HepG2 (cell line): ENCODE data around the gene LEAP2.

Source experiments
- ATRX ChIP-seq: sonication (generic); formaldehyde crosslinking; IDR thresholded peaks from 2 replicates; pipeline ENCODE4 v1.4.0; 2020; ENCODE audit warnings: missing genetic modification reagents, borderline replicate concordance
- HNRNPL ChIP-seq: fragments of 200-400 bp; formaldehyde crosslinking; IDR thresholded peaks from 2 replicates; pipeline ENCODE4 v1.6.1; 2017; ENCODE audit warnings: mild to moderate bottlenecking, low read depth, low read length
- KLF6 ChIP-seq: IDR thresholded peaks from 2 replicates; pipeline ENCODE4 v1.8.0; 2016; ENCODE audit warnings: missing biosample characterization, missing genetic modification reagents
- POLR2A ChIP-seq, 2 experiments: IDR thresholded peaks; 2 replicates each; pipeline ENCODE4 v1.6.1; 2011; ENCODE audit warnings: low read depth in 2 of 2, low read length in 2 of 2, mild to moderate bottlenecking in 1 of 2, moderate library complexity in 1 of 2; ENCODE audit not compliant: insufficient read depth in 1 of 2
- SRSF4 ChIP-seq: fragments of 200-400 bp; formaldehyde crosslinking; IDR thresholded peaks from one replicate; pipeline ENCODE4 v1.6.1; 2018; ENCODE audit warnings: mild to moderate bottlenecking, low read depth, low read length, moderate library complexity; ENCODE audit not compliant: poor library complexity, severe bottlenecking
- ZNF530 ChIP-seq: sonication (generic); formaldehyde crosslinking; IDR thresholded peaks from 2 replicates; pipeline ENCODE4 v1.5.0; 2020; ENCODE audit warnings: low read depth, mild to moderate bottlenecking, missing genetic modification reagents
- ZNF558 ChIP-seq: sonication (generic); formaldehyde crosslinking; IDR thresholded peaks from 2 replicates; pipeline ENCODE4 v1.9.0; 2022; ENCODE audit warnings: mild to moderate bottlenecking, missing genetic modification reagents, borderline replicate concordance
- TF ChIP-seq, protein P1 (sequence below): sonication (generic); formaldehyde crosslinking; IDR thresholded peaks from 2 replicates; pipeline ENCODE4 v1.8.0; 2022; ENCODE audit warnings: missing genetic modification reagents, mild to moderate bottlenecking, borderline replicate concordance
- TF ChIP-seq, protein P2 (sequence below), 2 experiments: sonication (generic) in 1 of 2; formaldehyde crosslinking in 1 of 2; IDR thresholded peaks; 2 replicates each; pipeline versions ENCODE4 v1.5.1 to v1.6.1; 2011 to 2020; ENCODE audit warnings: borderline replicate concordance in 1 of 2, low read depth in 1 of 2, low read length in 1 of 2, mild to moderate bottlenecking in 1 of 2, missing genetic modification reagents in 1 of 2, moderate library complexity in 1 of 2

DNA sequence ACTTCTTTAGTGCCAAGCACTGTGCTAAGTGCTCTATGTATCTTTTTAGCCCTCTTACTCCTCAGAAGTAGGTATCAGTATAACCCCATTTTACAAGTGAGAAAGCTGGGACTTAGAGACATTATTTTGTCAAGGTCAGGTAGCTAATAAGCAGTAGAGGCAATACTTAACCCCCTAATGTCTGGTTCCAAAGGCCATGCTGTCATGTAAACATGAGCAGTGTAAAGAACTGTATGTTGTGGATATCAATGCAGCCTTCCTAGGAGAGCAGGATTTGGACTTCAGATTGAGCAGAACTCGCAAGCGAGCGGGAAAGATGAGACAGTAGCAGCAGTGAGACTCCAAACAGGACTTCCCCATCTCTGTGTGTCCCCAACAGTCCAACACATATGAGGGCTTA, 39.4 kb upstream of the LEAP2 start:
- TF ChIP-seq ZNF558 (CRISPR knock-in tag) (no peak), ATRX (CRISPR knock-in tag) (no peak), KLF6 (no peak), ZNF530 (CRISPR knock-in tag) (no peak), SRSF4 (no peak), POLR2A (IDR thresholded peaks at IDR 0.05; ENCODE audit: insufficient read depth in 1 of 2, low read depth in 2 of 2, low read length in 2 of 2) (no peak), HNRNPL (no peak)
- TF ChIP-seq, protein P1, sequence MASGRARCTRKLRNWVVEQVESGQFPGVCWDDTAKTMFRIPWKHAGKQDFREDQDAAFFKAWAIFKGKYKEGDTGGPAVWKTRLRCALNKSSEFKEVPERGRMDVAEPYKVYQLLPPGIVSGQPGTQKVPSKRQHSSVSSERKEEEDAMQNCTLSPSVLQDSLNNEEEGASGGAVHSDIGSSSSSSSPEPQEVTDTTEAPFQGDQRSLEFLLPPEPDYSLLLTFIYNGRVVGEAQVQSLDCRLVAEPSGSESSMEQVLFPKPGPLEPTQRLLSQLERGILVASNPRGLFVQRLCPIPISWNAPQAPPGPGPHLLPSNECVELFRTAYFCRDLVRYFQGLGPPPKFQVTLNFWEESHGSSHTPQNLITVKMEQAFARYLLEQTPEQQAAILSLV (CRISPR knock-in tag) = no peak
- TF ChIP-seq, protein P2, sequence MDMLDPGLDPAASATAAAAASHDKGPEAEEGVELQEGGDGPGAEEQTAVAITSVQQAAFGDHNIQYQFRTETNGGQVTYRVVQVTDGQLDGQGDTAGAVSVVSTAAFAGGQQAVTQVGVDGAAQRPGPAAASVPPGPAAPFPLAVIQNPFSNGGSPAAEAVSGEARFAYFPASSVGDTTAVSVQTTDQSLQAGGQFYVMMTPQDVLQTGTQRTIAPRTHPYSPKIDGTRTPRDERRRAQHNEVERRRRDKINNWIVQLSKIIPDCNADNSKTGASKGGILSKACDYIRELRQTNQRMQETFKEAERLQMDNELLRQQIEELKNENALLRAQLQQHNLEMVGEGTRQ (IDR thresholded peaks at IDR 0.05; ENCODE audit: low read depth, low read length) = no peak
- TF ChIP-seq, protein P2 (CRISPR knock-in tag; IDR thresholded peaks at IDR 0.05; ENCODE audit: borderline replicate concordance) = no peak
